ENCODE measurements around the gene SEC31B.

The SEC31B gene

DNA sequence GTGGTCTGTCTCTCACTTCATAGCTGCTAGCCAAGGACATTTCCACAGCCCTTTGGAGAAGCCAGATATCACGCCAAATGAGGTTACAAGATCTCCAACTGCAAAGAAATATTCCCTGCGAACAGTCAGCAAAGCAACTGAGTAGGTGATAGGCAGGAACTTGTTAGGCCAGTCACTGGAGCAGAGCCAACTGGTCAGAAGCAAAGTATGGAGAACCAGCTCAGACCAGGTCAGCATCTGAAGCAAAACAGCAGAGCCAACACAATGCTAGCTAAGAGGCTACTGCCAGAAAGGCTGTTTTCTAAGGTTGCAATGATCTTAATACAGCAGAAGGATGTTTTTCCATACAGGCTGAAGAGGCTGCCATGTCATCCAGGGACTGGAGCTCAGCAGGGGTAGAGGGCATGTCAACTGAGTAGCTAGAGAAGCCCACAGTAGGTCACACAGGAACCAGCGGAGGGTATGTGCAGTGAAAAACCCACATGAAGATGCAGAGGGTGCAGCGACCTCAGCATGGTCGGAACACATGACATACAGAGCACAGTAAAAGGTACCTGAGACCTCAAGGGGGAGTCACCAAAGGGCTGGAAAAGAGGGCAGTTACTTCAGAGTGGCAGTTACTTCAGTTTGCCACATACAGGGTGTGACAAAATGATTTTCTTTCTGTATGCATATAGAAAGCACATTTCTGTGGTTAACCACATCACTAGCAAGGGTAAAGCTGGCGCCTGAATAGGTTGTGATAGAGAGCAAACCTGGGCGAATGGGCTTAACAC lies 8.9 kb downstream of the SEC31B start:
- Histone ChIP-seq H3K4me3 (ENCODE audit: low read length in 2 of 2) (no peak overlapping the region), H3K4me1 (ENCODE audit: control insufficient read depth in 2 of 2, insufficient read depth in 2 of 2, low read length in 2 of 2) (no peaks in the 10 kb centered on the region), H3K36me3 (ENCODE audit: control insufficient read depth in 2 of 2, insufficient read depth in 2 of 2, low read length in 2 of 2) (peaks cover 4 to 19% of the 10 kb centered on the region in 2 donors), H3K27me3 (ENCODE audit: control insufficient read depth in 2 of 2, insufficient read depth in 2 of 2, low read length in 2 of 2) (no peaks in the 10 kb centered on the region), H3K9ac (ENCODE audit: low read depth in 1 of 2, low read length in 2 of 2) (no peak overlapping the region), H3K9me3 (ENCODE audit: control insufficient read depth in 2 of 2, low read length in 2 of 2) (no peaks in the 10 kb centered on the region), H3K27ac (ENCODE audit: low read depth in 2 of 2, low read length in 2 of 2) (no peak overlapping the region)

DNA sequence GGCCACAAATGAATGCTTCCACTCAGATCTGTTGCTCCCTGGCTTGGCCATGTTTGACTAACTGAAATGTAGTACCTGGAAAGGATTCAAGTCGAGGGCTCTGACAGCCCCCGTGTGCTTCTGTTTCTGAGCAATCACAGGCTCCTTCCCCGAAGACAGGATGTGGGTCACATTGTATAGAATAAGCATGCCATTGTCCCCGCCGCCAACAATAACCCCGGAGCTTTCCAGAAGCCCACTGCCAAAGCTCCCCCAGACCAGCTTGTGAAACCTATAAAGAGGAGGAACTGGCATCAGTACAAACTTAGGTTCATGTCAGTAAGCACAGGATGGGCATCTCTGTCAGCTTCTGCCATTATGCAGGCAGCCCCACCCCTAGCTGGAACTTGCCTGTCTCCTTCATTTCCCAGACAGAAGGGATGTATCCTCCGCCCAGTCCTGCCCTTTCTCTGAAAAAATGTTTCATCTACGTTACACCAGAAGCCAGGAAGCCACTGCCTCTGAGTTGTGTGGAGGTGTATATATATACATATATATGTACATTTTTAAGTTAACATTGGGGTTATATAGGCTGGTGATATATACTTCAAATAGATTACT lies 10.3 kb downstream of the SEC31B start:
- Histone ChIP-seq H3K9ac (ENCODE audit: low read depth in 1 of 2, low read length in 2 of 2) (no peak overlapping the region), H3K4me1 (ENCODE audit: control insufficient read depth in 2 of 2, insufficient read depth in 2 of 2, low read length in 2 of 2) (no peaks in the 10 kb centered on the region), H3K36me3 (ENCODE audit: control insufficient read depth in 2 of 2, insufficient read depth in 2 of 2, low read length in 2 of 2) (peaks cover 14 to 24% of the 10 kb centered on the region in 2 donors), H3K9me3 (ENCODE audit: control insufficient read depth in 2 of 2, low read length in 2 of 2) (no peaks in the 10 kb centered on the region), H3K27ac (ENCODE audit: low read depth in 2 of 2, low read length in 2 of 2) (no peak overlapping the region), H3K4me3 (ENCODE audit: low read length in 2 of 2) (no peak overlapping the region), H3K27me3 (ENCODE audit: control insufficient read depth in 2 of 2, insufficient read depth in 2 of 2, low read length in 2 of 2) (no peaks in the 10 kb centered on the region)

DNA sequence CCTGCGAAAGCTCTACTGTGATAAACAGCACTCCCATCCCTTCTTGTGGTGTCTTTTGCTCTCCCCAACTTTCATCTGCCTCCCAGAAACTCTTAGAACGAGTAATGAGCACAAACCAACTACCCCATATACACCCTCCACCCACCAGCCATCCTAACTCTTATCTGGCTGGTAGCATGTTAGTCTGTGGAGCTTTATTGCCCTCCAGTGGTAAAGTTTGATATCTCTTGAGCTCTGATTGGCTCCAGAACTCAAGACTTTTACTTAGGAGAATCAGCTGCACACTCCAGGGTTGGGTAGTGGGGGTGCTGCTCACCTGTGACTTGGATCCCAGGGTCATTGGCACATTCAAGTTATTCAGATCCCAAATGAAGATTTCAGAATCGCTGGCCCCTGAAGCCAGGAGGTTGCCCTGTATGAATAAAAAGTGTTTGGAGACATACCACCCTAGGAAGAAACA lies 10.9 kb downstream of the SEC31B start:
- Histone ChIP-seq H3K27me3 (ENCODE audit: control insufficient read depth in 2 of 2, insufficient read depth in 2 of 2, low read length in 2 of 2) (no peaks in the 10 kb centered on the region), H3K27ac (ENCODE audit: low read depth in 2 of 2, low read length in 2 of 2) (no peak overlapping the region), H3K4me1 (ENCODE audit: control insufficient read depth in 2 of 2, insufficient read depth in 2 of 2, low read length in 2 of 2) (no peaks in the 10 kb centered on the region), H3K9ac (ENCODE audit: low read depth in 1 of 2, low read length in 2 of 2) (no peak overlapping the region), H3K36me3 (ENCODE audit: control insufficient read depth in 2 of 2, insufficient read depth in 2 of 2, low read length in 2 of 2) (peaks cover 14 to 24% of the 10 kb centered on the region in 2 donors), H3K9me3 (ENCODE audit: control insufficient read depth in 2 of 2, low read length in 2 of 2) (no peaks in the 10 kb centered on the region), H3K4me3 (ENCODE audit: low read length in 2 of 2) (no peak overlapping the region)

DNA sequence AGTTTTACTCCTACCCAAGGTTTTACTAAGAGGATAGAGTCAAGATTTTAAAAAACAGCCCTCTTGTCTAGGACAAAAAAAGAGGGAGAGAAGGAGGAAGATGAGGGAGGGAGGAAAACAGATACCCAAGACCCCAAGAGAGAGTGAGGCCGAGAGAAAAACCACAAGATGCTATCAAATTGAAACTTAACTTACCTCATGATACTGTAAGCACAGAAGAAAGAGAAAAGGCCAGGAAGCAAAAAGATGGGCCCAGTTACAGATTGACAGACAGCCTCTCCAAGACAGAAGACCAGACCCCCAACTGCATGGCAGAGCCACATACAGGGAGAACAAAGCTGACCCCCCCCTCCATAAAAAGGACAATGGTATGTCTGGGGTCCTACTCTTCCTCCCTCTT lies 11.4 kb downstream of the SEC31B start:
- Histone ChIP-seq H3K27me3 (ENCODE audit: control insufficient read depth in 2 of 2, insufficient read depth in 2 of 2, low read length in 2 of 2) (no peaks in the 10 kb centered on the region), H3K36me3 (ENCODE audit: control insufficient read depth in 2 of 2, insufficient read depth in 2 of 2, low read length in 2 of 2) (peaks cover 14 to 24% of the 10 kb centered on the region in 2 donors), H3K27ac (ENCODE audit: low read depth in 2 of 2, low read length in 2 of 2) (no peak overlapping the region), H3K9me3 (ENCODE audit: control insufficient read depth in 2 of 2, low read length in 2 of 2) (no peaks in the 10 kb centered on the region), H3K4me3 (ENCODE audit: low read length in 2 of 2) (no peak overlapping the region), H3K4me1 (ENCODE audit: control insufficient read depth in 2 of 2, insufficient read depth in 2 of 2, low read length in 2 of 2) (no peaks in the 10 kb centered on the region), H3K9ac (ENCODE audit: low read depth in 1 of 2, low read length in 2 of 2) (no peak overlapping the region)

DNA sequence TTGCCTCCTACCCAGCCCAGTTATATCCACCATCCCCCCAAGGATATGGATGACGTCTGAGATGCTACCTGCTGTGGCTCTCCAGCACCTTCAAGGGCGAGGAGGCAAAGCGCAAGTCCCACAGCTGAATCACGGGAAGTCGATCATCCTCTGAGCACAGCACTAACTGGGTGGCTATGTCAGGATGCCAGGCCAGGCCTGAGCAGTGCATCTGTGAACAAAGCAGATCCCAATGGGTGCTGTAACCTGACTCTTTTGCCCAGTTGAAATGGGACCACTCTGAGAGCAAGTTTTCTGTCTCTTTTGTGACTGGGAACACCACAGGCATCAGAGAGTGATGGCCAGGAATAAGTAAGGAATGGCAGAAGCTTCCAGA lies 12.3 kb downstream of the SEC31B start:
- Histone ChIP-seq H3K27me3 (ENCODE audit: control insufficient read depth in 2 of 2, insufficient read depth in 2 of 2, low read length in 2 of 2) (no peaks in the 10 kb centered on the region), H3K4me1 (ENCODE audit: control insufficient read depth in 2 of 2, insufficient read depth in 2 of 2, low read length in 2 of 2) (no peaks in the 10 kb centered on the region), H3K27ac (ENCODE audit: low read depth in 2 of 2, low read length in 2 of 2) (no peak overlapping the region), H3K9me3 (ENCODE audit: control insufficient read depth in 2 of 2, low read length in 2 of 2) (no peaks in the 10 kb centered on the region), H3K9ac (ENCODE audit: low read depth in 1 of 2, low read length in 2 of 2) (no peak overlapping the region), H3K4me3 (ENCODE audit: low read length in 2 of 2) (no peak overlapping the region), H3K36me3 (ENCODE audit: control insufficient read depth in 2 of 2, insufficient read depth in 2 of 2, low read length in 2 of 2) (peaks cover 10 to 23% of the 10 kb centered on the region in 2 donors)

DNA sequence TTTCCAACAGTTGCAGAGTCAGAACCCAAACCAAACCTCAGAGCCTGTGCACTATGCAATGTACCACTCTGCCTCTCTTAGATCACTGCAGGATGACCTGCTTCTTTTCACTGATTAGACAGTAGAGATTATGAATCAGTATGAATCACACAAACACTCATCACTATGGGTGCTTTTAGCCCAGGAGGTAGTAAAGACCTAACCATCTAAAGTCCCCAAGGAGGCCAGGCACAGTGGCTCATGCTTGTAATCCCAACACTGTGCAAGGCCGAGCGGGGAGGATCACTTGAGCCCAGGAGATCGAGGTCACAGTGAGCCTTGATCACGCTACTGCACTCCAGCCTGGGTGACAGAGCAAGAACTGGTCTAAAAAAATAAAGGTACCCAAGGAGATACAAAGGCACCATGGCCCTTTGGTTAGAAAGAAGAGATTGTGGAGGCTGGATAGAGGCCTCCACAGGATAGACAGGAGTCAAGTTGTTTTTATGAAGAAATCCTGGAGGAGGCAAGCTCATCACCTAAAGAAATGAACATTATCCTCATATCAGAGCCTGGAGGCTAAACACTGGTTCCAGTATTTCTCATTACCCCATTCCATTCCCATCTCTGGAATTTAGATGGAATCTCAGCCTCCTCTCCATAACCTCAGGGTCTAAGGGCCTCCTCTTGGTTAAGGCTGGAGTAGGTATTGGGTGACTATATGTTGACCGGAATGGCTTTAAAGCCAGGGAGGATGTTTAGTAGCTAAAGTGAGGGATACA lies 12.9 kb downstream of the SEC31B start:
- Histone ChIP-seq H3K4me1 (ENCODE audit: control insufficient read depth in 2 of 2, insufficient read depth in 2 of 2, low read length in 2 of 2) (no peaks in the 10 kb centered on the region), H3K4me3 (ENCODE audit: low read length in 2 of 2) (no peak overlapping the region), H3K9me3 (ENCODE audit: control insufficient read depth in 2 of 2, low read length in 2 of 2) (no peaks in the 10 kb centered on the region), H3K27ac (ENCODE audit: low read depth in 2 of 2, low read length in 2 of 2) (no peak overlapping the region), H3K9ac (ENCODE audit: low read depth in 1 of 2, low read length in 2 of 2) (no peak overlapping the region), H3K27me3 (ENCODE audit: control insufficient read depth in 2 of 2, insufficient read depth in 2 of 2, low read length in 2 of 2) (no peaks in the 10 kb centered on the region), H3K36me3 (ENCODE audit: control insufficient read depth in 2 of 2, insufficient read depth in 2 of 2, low read length in 2 of 2) (peaks cover 15 to 25% of the 10 kb centered on the region in 2 donors)

DNA sequence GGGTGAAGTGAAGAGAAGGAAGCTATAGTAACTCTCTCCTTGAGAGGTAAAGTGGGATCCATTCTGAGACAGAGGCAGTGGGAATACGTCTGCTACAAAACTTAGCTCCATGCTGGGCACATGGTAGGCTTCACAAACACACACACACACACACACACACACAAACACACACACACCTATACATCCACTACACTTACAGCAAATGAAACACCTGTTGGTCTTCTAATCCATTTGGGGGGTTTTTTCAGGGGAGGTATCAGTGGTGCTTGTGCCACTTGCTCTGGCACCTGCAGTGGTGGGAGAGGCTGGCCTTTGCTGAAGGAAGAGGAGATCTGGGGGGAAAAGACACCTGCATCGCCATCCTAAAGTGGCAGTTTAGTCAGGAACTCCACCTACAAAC lies 14.5 kb downstream of the SEC31B start:
- no peaks in the 10 kb centered on the region for H3K9me3 ChIP-seq (ENCODE audit: control insufficient read depth in 2 of 2, low read length in 2 of 2)
- no peak overlapping the region for H3K9ac ChIP-seq (ENCODE audit: low read depth in 1 of 2, low read length in 2 of 2)
- no peak overlapping the region for H3K27ac ChIP-seq (ENCODE audit: low read depth in 2 of 2, low read length in 2 of 2)
- no peaks in the 10 kb centered on the region for H3K27me3 ChIP-seq (ENCODE audit: control insufficient read depth in 2 of 2, insufficient read depth in 2 of 2, low read length in 2 of 2)
- H3K36me3 ChIP-seq (ENCODE audit: control insufficient read depth in 2 of 2, insufficient read depth in 2 of 2, low read length in 2 of 2), result peaks cover 16 to 33% of the 10 kb centered on the region in 2 donors
- no peak overlapping the region for H3K4me3 ChIP-seq (ENCODE audit: low read length in 2 of 2)
- no peaks in the 10 kb centered on the region for H3K4me1 ChIP-seq (ENCODE audit: control insufficient read depth in 2 of 2, insufficient read depth in 2 of 2, low read length in 2 of 2)

DNA sequence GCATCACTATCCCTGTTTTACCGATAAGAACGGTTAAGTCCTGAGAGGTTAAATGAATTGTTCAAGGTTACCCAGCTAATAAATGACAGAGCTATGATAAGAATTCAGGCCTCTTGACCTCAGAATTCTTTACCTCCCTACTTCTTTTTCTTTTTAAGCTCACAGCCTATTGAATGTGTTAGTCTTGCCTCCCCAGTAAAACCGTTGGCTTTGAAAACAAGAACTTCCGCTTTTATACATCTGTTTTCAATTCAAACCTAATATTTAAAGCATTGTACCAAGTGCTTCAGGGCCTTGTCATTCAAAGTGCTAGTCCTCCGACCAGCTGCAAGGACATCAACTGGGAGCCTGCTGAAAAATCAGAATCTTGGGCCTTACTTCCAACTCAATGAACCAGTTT lies 15.6 kb downstream of the SEC31B start:
- Histone ChIP-seq H3K36me3 (ENCODE audit: control insufficient read depth in 2 of 2, insufficient read depth in 2 of 2, low read length in 2 of 2) (peaks cover 16 to 35% of the 10 kb centered on the region in 2 donors), H3K27me3 (ENCODE audit: control insufficient read depth in 2 of 2, insufficient read depth in 2 of 2, low read length in 2 of 2) (no peaks in the 10 kb centered on the region), H3K9ac (ENCODE audit: low read depth in 1 of 2, low read length in 2 of 2) (no peak overlapping the region), H3K4me1 (ENCODE audit: control insufficient read depth in 2 of 2, insufficient read depth in 2 of 2, low read length in 2 of 2) (no peaks in the 10 kb centered on the region), H3K27ac (ENCODE audit: low read depth in 2 of 2, low read length in 2 of 2) (no peak overlapping the region), H3K4me3 (ENCODE audit: low read length in 2 of 2) (no peak overlapping the region), H3K9me3 (ENCODE audit: control insufficient read depth in 2 of 2, low read length in 2 of 2) (no peaks in the 10 kb centered on the region)

DNA sequence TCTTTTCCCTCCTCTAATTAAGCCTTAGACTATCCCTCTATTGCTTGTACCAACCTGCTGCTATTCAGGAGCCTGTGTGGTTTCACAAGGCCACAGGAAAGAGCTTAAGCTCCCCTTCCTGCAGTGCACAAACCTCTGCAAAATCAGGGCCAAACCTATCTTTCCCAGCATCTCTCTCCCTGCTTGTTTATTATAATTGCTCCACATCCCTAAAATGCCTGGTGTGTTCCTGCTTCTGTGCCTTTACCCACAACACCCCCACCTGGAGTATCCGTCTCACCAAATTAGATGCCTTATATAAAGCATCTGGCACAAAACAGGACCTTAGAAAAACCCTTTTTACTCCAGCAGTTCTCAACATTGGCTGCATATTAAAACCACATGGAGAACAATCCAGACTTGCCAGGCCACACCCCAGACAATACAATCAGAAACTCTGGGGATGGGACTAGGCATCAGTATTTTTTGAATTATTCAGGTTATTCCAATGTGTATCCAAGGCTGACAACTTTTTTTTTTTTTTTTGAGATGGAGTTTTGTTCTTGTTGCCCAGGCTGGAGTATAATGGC lies 16.7 kb downstream of the SEC31B start:
- Histone ChIP-seq H3K9ac (ENCODE audit: low read depth in 1 of 2, low read length in 2 of 2) (no peak overlapping the region), H3K4me1 (ENCODE audit: control insufficient read depth in 2 of 2, insufficient read depth in 2 of 2, low read length in 2 of 2) (no peaks in the 10 kb centered on the region), H3K27ac (ENCODE audit: low read depth in 2 of 2, low read length in 2 of 2) (no peak overlapping the region), H3K27me3 (ENCODE audit: control insufficient read depth in 2 of 2, insufficient read depth in 2 of 2, low read length in 2 of 2) (no peaks in the 10 kb centered on the region), H3K9me3 (ENCODE audit: control insufficient read depth in 2 of 2, low read length in 2 of 2) (no peaks in the 10 kb centered on the region), H3K36me3 (ENCODE audit: control insufficient read depth in 2 of 2, insufficient read depth in 2 of 2, low read length in 2 of 2) (peaks cover 18 to 43% of the 10 kb centered on the region in 2 donors), H3K4me3 (ENCODE audit: low read length in 2 of 2) (no peak overlapping the region)

DNA sequence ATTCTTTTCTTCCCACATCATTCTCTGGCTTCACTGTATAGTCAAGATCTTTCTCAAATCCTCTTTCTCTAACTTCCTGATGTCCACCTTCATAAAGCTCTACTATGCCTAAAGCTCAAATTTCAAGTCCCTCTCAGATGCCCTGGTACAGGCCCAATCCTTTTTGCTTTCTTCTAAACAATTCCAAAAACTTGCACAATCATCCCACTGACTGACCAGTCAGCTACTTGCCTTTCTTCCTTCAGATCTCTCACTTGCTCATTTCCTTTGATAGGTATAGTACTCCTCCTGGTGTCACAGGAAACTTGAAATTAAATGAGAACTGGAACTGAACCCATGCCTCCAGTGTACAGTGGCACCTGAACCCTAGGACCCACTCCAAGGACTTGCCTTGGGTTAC lies 18.2 kb downstream of the SEC31B start:
- Histone ChIP-seq H3K4me3 (ENCODE audit: low read length in 2 of 2) (no peak overlapping the region), H3K4me1 (ENCODE audit: control insufficient read depth in 2 of 2, insufficient read depth in 2 of 2, low read length in 2 of 2) (no peaks in the 10 kb centered on the region), H3K27ac (ENCODE audit: low read depth in 2 of 2, low read length in 2 of 2) (no peak overlapping the region), H3K27me3 (ENCODE audit: control insufficient read depth in 2 of 2, insufficient read depth in 2 of 2, low read length in 2 of 2) (no peaks in the 10 kb centered on the region), H3K9ac (ENCODE audit: low read depth in 1 of 2, low read length in 2 of 2) (no peak overlapping the region), H3K36me3 (ENCODE audit: control insufficient read depth in 2 of 2, insufficient read depth in 2 of 2, low read length in 2 of 2) (peaks cover 30 to 51% of the 10 kb centered on the region in 2 donors), H3K9me3 (ENCODE audit: control insufficient read depth in 2 of 2, low read length in 2 of 2) (no peaks in the 10 kb centered on the region)

Measured in mucosa of rectum (tissue), 2 donors.